ENCODE results near the gene MLEC. TPM values are rescaled to one million over a fixed set of nuclear protein-coding genes. Genes with fewer than 3 reads are reported as not detected.
A peak's percentile ranks its signal among the peaks of the same experiment; 100 is the strongest.

Gene MLEC
- total and polyA plus RNA-seq, 2 of the 13 experiments (the other 11 are each of a cell fraction or from before 2014, with no cell fraction given), result 49.8 to 156 TPM

DNA sequence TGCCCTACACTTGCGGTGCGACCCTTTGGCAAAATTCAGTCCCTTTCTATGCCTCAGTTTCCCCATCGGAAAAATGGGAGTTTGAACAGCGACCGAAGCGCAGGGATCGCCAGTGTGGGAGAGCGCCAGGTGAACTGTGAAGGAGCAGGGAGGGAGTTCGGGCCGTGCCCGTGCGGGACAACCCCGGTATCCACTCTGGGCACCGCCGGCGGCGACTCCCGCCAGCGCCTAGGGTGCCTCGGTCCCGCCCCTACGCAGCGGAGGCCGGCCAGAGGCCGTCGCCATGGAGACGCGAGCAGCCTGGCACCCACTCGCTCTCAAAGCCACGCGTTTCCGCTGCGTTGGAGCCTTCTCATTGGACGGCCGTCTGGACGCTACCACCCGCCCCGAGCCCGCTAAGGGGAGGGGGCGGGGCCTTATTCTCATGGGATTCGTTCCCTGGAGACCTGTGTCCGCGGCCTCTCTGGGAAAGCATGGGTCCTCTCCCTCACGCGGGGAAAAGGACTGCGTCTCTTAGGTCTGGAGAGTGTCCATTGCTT lies 729 bp upstream of the MLEC start (continued):
- no peak for TF ChIP-seq ZNF180 (CRISPR knock-in tag; IDR thresholded peaks at IDR 0.05; ENCODE audit: borderline replicate concordance, low read depth)
- no peak for TF ChIP-seq ARNT (IDR thresholded peaks at IDR 0.05)
- no peak for TF ChIP-seq ELF1 (CRISPR knock-in tag; IDR thresholded peaks at IDR 0.05)
- TF ChIP-seq ZFP36 (IDR thresholded peaks at IDR 0.05; ENCODE audit: borderline replicate concordance, low read depth, low read length, partially characterized antibody), result no peak
- no peak for TF ChIP-seq ZNF878 (CRISPR knock-in tag; IDR thresholded peaks at IDR 0.05)
- no peak; the same call in 1 of the 2 replicates for TF ChIP-seq PHF20 (CRISPR knock-in tag; IDR thresholded peaks at IDR 0.05)
- 0 out of 2 replicates have a peak, but pooled peaks have one; percentile 6 for TF ChIP-seq DNMT1 (CRISPR knock-in tag; IDR thresholded peaks at IDR 0.05)
- TF ChIP-seq, protein P1, sequence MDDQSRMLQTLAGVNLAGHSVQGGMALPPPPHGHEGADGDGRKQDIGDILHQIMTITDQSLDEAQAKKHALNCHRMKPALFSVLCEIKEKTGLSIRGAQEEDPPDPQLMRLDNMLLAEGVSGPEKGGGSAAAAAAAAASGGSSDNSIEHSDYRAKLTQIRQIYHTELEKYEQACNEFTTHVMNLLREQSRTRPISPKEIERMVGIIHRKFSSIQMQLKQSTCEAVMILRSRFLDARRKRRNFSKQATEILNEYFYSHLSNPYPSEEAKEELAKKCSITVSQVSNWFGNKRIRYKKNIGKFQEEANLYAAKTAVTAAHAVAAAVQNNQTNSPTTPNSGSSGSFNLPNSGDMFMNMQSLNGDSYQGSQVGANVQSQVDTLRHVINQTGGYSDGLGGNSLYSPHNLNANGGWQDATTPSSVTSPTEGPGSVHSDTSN (CRISPR knock-in tag; IDR thresholded peaks at IDR 0.05; ENCODE audit: borderline replicate concordance), result no peak
- TF ChIP-seq, protein P2, sequence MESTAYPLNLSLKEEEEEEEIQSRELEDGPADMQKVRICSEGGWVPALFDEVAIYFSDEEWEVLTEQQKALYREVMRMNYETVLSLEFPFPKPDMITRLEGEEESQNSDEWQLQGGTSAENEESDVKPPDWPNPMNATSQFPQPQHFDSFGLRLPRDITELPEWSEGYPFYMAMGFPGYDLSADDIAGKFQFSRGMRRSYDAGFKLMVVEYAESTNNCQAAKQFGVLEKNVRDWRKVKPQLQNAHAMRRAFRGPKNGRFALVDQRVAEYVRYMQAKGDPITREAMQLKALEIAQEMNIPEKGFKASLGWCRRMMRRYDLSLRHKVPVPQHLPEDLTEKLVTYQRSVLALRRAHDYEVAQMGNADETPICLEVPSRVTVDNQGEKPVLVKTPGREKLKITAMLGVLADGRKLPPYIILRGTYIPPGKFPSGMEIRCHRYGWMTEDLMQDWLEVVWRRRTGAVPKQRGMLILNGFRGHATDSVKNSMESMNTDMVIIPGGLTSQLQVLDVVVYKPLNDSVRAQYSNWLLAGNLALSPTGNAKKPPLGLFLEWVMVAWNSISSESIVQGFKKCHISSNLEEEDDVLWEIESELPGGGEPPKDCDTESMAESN (CRISPR knock-in tag; conservative IDR thresholded peaks at IDR 0.05), result no peak
- TF ChIP-seq ZNF274 (CRISPR knock-in tag; IDR thresholded peaks at IDR 0.05), result peak; percentile 4
- no peak for TF ChIP-seq MZF1 (CRISPR knock-in tag; IDR thresholded peaks at IDR 0.05; ENCODE audit: borderline replicate concordance)
- TF ChIP-seq HIVEP1 (CRISPR knock-in tag; IDR thresholded peaks at IDR 0.05), result no peak
- no peak for TF ChIP-seq ZNF329 (CRISPR knock-in tag; IDR thresholded peaks at IDR 0.05; ENCODE audit: low read depth)
- 0 out of 2 replicates have a peak, but pooled peaks have one; percentile 4 for TF ChIP-seq REL (CRISPR knock-in tag; conservative IDR thresholded peaks at IDR 0.05)
- TF ChIP-seq ZNF207 (IDR thresholded peaks at IDR 0.05; ENCODE audit: borderline replicate concordance), result no peak
- TF ChIP-seq, protein P3, sequence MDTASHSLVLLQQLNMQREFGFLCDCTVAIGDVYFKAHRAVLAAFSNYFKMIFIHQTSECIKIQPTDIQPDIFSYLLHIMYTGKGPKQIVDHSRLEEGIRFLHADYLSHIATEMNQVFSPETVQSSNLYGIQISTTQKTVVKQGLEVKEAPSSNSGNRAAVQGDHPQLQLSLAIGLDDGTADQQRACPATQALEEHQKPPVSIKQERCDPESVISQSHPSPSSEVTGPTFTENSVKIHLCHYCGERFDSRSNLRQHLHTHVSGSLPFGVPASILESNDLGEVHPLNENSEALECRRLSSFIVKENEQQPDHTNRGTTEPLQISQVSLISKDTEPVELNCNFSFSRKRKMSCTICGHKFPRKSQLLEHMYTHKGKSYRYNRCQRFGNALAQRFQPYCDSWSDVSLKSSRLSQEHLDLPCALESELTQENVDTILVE (CRISPR knock-in tag; IDR thresholded peaks at IDR 0.05), result no peak
- TF ChIP-seq DMAP1 (CRISPR knock-in tag; IDR thresholded peaks at IDR 0.05), result no peak; the same call in 1 of the 2 replicates
- no peak for TF ChIP-seq CHD2 (IDR thresholded peaks at IDR 0.05; ENCODE audit: low read depth, low read length)
- no peak; the same call in 1 of the 2 replicates for TF ChIP-seq NR2F2 (IDR thresholded peaks at IDR 0.05; ENCODE audit: borderline replicate concordance, low read depth)
- TF ChIP-seq HCFC1 (IDR thresholded peaks at IDR 0.05; ENCODE audit: low read depth, low read length), result no peak
- TF ChIP-seq, protein P4, sequence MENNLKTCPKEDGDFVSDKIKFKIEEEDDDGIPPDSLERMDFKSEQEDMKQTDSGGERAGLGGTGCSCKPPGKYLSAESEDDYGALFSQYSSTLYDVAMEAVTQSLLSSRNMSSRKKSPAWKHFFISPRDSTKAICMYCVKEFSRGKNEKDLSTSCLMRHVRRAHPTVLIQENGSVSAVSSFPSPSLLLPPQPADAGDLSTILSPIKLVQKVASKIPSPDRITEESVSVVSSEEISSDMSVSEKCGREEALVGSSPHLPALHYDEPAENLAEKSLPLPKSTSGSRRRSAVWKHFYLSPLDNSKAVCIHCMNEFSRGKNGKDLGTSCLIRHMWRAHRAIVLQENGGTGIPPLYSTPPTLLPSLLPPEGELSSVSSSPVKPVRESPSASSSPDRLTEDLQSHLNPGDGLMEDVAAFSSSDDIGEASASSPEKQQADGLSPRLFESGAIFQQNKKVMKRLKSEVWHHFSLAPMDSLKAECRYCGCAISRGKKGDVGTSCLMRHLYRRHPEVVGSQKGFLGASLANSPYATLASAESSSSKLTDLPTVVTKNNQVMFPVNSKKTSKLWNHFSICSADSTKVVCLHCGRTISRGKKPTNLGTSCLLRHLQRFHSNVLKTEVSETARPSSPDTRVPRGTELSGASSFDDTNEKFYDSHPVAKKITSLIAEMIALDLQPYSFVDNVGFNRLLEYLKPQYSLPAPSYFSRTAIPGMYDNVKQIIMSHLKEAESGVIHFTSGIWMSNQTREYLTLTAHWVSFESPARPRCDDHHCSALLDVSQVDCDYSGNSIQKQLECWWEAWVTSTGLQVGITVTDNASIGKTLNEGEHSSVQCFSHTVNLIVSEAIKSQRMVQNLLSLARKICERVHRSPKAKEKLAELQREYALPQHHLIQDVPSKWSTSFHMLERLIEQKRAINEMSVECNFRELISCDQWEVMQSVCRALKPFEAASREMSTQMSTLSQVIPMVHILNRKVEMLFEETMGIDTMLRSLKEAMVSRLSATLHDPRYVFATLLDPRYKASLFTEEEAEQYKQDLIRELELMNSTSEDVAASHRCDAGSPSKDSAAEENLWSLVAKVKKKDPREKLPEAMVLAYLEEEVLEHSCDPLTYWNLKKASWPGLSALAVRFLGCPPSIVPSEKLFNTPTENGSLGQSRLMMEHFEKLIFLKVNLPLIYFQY (CRISPR knock-in tag; IDR thresholded peaks at IDR 0.05; ENCODE audit: borderline replicate concordance), result 0 out of 2 replicates have a peak, but pooled peaks have one; percentile 10
- no peak for TF ChIP-seq MAF1 (CRISPR knock-in tag; IDR thresholded peaks at IDR 0.05; ENCODE audit: borderline replicate concordance)
